Measurements from ENCODE around the gene NEBL.

NEBL gene

DNA sequence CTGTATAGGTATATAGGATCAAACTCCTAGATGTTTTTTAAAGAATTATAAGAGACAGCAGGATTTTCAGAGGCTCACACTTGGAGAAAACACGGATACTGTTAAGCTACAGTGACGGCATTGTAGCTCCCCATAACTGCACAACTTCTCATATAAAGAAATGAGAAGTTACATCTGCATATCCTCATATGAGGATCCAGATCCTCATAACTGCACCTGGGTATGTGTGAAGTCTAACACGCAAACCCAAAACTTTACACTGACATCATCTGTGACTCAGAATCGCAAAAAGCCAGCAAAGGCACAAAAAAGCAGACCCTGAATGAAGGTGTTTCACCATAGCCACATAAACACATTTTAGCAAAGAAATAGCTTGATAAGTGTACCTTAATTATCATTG is 34.1 kb downstream of the NEBL start:
- no peak for DNase-seq (ENCODE audit: low read depth)

DNA sequence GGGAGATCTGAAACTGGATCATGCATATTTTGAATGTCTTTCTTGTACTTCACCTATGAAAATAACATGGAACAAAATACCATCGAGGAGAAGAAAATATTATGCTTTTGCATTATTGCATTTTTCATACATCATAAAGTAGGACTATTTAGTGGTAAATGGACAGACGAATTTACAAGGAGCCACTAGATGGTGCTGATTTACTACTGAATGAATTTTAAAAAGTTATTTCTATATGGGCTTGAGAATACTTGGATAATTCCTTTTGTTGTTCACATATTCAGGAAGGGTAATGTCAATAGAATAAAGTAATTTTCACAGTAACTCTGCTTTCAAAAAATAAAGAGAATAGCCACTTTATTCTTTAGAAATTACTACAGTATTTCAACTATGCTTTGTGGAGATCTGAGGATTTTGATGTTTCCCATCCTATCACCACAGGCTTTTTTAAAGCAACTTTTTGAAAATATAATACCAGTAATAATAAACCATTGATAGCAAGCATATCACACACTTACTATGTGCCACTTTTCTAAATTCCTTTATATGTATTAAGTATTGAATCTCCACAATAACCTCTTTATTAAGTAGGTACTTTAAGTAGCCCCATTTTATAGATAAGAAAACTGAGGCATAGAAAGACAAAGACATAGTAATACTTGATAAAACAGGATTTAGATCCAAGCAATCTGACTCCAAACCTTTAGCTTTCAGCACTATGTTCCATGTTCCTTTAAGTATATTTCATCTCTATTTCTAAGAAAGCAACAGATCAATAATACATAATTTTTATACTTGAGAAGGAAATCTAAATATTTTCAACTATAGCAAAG is 38.6 kb downstream of the NEBL start:
- peak; percentile 18 for DNase-seq (ENCODE audit: low read depth)

DNA sequence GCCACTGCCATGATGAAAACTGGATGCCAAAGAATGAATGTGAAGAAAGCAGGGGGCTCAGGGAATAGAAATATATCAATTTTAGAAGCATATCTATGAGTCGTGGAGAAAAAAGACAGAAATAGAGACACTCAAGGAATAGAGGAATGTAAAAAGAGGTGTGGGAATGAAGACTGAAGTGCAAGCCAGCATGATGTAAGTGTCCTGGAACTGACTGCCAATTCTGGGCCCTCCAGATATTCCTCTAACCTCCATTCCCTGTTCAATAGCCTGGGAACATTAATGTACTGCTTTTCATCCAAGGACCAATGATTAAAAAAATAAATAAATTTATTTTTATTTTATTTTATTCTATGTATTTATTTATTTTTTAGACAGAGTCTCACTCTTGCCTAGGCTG is 40.6 kb downstream of the NEBL start:
- DNase-seq (ENCODE audit: low read depth), result no peak

DNA sequence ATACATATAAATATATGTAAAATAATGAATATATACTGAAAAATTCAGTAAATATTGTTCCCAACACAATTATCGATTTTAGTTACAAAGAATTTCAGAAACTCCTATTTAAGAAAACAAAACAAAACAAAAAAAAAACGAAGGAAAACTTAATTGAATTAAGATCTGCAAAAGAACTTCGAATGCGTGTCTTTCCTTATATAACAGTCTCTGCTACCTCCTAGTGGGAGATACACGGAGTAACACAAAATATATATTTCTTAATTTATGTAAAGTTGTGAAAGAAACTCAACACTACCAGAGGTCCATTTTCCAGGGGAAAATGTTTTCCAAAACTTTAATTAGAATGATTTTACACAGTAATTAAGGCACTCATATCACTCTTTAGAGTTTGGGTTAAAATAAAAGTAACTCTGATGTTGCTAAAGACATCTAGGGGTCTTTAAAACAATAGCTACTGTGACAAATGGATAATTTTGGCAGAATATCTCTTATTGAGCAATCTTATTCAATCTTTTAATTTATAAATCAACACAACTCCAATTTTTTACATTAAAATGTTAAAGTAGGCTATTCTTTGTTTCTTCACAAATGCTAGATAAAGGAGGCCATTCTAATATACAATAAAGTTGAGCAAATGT is 41.6 kb downstream of the NEBL start:
- DNase-seq (ENCODE audit: low read depth), result peak; percentile 33

DNA sequence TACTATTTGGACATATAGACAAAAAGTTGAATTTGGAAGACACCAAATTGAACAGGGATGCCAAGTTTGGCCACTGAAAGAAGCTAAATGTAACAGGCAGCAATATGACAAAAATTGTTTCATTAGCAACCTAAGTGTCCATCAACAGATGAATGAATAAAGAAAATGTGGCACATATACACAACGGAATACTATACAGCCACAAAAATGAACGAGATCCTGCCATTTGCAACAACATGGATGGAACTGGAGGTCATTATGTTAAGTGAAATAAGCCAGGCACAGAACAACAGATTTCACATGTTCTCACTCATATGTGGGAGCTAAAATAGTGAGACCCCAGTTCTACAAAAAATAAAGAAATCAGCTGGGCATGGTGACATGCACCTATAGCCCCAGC is 43.8 kb downstream of the NEBL start:
- DNase-seq (ENCODE audit: low read depth), result no peak

DNA sequence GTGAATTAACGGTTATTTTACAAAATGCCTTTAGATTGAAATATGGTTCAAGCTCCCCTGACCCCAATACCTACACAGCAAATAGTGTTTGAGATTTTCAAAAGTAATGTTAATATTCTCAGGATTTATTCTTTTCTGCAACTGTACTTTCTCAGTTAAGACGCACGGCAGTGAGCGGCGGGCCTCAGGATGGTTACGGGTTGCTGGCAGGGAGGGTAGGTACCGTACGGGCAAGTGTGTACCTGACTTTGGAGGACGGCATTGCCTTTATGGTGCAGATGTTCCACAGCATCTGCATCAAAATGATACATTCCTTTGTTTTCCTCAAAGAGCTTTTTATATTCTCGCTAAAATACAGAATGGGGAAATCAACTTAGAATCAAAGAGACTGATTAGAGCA is 44.8 kb downstream of the NEBL start:
- DNase-seq (ENCODE audit: low read depth), result no peak

DNA sequence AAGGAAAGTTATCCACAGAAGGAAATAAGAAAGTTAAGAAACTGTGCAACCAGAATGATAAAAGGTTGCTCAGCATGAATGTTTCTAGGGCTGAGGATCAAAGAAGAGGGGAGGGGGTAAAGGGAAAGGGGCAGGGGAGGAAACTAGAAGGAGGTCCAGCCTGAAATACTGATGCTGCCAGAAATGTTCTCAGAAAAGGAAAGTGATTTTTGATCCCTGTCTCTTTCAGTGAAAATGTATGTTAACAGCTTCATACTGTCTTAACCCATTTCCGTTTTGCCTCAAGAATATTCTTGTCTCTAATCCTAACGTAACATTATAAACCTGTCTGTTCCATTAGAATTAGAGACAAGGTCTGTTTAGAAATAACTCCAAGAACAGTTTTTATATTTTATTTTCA is 49.6 kb downstream of the NEBL start:
- DNase-seq (ENCODE audit: low read depth), result no peak

DNA sequence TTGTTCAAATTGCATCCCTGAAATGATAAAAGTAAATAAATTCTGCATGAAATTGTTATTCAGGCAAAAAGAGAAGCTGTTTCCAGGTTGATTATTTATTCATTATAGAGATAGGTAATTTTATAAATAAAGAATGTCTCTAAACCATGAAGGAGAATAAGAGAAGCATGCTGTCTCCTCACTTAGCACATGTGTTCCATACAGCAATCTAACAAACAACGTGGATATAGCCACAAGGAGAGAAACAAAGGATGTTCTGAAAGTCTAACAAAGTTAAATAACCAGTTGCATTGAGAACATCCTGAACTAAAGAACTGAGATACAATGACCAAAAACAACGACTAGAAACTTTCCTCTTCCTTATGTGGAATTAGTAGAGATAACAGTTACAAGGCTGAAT is 50.8 kb downstream of the NEBL start:
- no peak for DNase-seq (ENCODE audit: low read depth)

DNA sequence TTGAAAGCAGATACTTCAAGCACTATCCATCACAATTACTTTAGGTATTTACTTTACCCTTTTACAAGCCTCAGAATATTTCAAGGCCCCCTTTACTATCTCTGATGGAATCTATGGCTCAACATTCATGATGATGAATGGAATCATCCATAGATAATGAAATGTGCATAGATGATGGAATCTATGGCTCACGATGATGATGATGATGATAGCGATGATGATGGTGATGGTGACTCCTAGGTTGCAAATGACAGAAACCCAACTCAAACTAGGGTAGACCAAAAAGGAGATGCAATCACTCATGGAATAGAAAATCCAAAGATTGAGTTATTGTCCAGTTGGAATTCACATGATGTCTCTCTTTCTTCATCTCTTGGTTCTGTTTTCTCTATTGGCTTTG is 55.7 kb downstream of the NEBL start:
- no peak for DNase-seq (ENCODE audit: low read depth)

DNA sequence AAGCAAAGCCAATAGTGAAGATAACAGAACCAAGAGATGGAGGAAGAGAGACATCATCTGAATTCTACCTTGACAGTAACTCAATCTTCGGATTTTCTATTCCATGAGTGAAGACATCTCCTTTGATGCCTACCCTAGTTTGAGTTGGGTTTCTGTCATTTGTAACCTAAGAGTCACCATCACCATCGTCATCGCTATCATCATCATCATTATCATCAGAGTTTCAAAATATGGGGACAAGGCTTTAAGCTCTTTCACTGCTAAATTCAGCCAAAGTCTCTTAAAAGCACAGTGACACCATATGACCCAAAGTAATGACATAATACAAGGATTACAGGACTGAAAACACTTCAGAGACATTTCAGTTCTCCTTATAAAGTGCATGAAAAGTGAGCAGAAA is 57.2 kb downstream of the NEBL start:
- no peak for DNase-seq (ENCODE audit: low read depth)

DNA sequence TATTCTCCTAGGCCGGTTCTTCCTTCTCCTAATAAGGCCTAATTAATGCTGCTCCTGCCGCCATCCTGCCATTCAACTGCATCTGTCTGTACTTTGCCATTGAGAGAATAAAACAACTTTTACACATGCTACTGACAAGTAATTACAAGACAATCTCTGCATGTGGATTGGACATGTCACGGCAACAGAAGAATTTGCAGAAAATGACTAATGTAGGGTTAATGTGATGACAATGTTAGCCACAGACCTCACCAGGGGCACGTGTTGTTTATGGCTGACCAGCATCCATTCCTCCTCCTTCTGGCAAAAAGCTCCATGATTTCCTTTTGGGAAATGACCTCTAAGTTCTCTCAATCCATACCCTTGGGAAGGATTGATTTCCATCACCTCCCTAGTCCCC is 58.0 kb downstream of the NEBL start:
- no peak for DNase-seq (ENCODE audit: low read depth)

DNA sequence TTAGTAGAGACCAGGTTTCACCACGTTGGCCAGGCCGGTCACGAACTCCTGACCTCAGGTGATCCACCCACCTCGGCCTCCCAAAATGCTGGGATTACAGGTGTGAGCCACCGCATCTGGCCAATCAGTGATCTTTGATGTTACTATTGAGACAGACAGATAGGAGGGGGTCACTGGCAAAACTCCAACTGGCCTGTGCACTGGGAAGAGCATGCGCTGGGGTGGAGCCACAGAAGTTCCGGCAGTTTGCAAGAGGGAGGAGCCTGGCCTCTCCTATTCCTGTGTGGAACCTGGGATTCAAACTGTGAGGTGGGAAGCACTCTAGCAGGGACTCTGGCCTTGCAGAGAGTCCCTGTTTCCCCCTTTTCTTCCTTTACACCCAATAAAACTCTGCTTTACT is 60.7 kb downstream of the NEBL start:
- no peak for DNase-seq (ENCODE audit: low read depth)

DNA sequence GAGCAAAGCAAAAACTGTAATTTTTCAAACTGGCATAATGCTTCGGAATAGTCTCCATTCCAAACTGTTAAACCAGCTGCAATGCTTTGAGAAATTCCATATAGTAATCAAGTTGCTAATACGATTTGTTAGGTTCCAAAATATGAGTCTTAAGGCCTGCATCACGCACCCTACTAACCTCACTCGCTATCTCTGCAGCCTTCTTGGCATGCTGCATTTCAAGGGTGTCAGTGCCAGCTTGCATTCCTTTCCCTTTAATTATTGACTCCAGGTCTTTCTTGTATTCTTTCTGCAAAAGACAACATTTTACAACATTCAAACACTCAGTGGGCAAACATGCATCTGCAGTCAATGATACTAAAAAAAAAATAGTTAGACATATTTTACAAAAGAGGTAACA is 61.8 kb downstream of the NEBL start:
- DNase-seq (ENCODE audit: low read depth), result no peak

DNA sequence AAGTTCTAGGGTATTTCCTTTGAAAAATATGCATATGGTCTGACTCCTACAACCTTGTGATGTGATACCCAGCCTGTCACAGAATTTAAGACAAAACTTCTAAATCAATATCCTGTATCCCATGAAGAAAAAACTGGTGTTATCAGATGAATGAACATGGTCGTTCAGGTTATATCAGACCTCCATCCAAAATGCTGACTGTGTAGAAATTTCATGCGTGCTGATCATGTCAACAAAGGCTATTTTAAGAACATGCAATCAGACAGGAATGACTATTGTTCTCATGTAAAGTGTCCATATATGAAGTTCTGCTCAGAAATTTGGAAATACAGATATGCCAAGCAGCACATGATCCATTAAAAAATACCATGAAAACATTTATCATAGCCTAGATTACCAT is 62.3 kb downstream of the NEBL start:
- no peak for DNase-seq (ENCODE audit: low read depth)

DNA sequence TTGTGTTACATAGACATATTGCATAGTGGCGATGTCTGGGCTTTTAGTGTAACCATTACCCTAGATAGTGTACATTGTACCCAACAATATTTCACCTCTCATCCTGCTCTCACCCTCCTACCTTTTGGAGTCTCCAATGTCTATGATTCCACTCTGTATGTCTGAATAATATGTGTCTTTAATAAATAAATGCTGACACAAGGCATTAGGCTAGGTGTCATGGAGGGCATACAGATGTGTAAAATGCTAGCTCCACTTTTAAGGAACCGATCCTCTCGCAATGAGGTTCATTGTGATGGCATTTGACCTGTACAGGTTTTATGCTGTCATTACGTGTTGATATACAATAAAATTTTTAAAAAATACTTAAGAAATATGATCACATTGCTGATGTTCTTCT is 74.3 kb downstream of the NEBL start:
- DNase-seq (ENCODE audit: low read depth), result no peak

DNA sequence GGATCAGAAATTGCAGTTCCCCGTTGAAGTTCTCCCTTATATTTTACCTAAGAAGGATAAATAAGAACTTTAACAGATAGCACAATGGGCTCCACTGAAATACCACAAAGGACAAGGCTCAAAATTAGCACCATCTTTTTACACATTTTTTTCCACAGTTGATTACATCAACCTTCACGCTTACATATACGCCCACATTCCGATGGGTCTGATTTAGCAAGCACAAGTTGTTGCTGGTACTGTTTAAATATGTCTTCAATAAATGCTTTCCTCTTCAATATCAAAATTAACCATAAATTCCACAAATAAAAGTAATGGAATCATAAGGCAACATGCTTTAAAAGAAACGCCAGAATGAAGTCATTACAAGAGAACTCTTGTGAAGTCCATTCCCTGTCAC is 79.5 kb downstream of the NEBL start:
- no peak for DNase-seq (ENCODE audit: low read depth)

DNA sequence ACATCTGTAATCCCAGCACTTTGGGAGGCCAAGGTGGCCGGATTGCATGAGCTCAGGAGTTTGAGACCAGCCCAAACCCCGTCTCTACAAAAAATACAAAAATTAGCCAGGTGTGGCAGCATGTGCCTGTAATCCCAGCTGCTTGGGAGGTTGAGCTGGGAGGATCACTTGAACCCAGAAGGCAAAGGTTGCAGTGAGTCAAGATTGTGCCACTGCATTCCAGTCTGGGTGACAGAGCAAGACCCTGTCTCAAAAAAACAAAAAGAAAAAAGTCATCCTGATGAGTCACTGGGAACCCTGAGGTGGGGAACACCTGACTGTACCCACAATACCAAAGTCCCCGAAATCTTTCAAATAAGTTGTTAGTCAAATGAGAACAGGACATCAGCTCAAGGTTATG is 80.0 kb downstream of the NEBL start:
- no peak for DNase-seq (ENCODE audit: low read depth)

DNA sequence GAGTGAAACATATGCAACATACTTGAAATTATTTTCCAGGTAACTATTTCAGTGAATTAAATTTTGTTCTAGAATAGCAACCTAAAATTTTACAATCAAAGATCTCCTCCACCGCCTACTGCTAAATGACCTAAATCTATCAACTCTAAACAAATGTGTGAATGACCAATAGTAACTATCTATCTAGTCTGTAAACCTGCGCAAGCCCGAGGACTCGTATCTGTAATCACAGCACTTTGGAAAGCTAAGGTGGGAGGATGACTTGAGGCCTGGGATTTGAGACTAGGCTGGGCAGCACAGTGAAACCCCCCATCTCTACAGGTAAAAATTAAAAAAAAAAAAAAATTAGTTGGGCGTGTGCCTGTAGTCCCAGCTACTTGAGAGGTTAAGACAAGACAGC is 83.0 kb downstream of the NEBL start:
- DNase-seq (ENCODE audit: low read depth), result no peak

DNA sequence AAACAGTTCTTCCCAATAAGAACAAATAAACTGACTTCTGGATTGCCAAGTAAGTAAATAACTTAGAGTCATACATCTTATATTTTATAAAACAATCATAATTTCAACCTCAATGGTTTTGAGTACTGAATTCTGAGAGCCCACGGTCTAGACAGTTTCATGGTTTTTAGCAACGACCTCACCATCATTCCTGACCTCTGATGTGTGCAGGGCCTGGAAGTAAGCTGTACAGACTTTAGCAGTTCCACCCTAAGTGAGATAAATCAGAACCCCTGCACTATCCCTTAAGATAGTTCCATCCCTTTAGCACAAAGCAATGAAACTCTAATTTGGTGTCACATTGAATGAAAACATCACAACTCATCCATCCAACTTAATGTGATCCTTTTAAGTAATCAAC is 86.0 kb downstream of the NEBL start:
- no peak for DNase-seq (ENCODE audit: low read depth)

DNA sequence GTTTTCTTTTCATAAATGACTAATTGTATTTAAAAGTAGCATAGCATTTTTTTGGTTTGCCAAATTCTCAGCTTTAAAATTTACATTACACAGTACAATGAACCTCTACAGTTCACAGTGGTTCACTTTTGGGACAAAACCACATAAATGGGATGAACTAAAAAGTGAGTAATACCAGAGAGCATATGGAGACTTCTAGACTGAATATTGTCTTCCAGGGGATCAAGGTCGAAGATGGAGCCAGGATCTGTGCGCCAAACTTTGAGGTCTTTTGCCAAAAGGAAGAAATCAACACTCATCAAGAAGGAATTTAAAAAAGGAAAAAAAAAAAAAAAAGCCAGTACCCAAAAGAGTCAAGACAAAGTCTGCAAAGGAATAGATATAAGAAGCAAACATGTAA is 87.5 kb downstream of the NEBL start:
- no peak for DNase-seq (ENCODE audit: low read depth)

DNA sequence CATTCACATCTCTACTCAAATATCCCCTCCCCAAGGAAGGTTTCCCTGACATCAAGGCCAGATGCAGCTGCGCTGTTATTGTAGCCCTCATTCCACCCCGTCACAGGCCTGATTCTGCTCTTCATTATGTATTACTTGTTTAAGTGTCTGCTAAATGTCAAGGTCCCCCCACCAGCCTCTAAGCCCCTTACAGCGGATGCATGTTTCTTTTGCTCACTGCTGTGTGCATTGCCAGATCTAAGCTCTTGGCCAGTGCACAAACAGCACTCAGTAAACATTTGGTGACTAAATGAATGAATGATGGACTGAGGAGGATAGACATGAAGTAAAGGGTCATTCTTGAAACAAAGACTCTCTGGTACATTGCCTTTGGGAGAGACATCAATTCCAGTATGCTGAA is 90.6 kb downstream of the NEBL start:
- DNase-seq (ENCODE audit: low read depth), result no peak

DNA sequence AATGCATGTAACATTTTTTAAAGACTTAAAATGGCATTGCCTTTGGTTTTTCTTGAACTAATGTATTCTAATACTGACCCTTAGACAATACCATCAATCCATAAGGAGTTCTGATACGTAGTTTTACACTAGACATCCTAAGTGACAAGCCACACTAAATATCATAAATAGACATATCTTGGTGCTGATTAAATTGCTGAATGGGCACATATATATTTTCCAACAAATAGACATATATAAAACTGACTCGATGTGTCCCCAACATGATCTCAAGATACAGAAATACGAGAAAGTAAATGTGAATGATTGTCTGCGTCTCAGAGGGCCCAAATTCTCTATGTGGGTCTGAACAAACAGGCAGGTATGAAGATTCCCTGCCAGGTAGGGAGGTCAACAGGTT is 99.8 kb downstream of the NEBL start:
- DNase-seq (ENCODE audit: low read depth), result no peak

DNA sequence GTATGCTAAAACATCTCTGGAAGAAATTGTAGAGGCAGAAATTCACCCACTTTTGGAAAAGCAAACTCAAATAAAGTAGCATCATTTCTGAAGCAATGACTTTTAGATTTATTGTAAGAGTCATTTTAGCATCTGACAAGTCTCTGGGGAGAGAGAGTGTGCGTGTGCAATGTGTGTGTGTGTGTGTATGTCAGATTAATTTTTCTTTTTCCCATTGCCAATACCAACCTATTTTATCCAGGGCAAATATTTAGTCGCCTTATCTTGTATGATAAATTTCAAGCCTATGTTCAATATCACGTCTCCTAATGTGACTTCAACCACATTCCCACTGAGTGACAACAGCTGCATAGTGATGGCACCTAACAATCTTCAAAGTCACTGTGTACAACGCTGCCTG is 101.7 kb downstream of the NEBL start:
- DNase-seq (ENCODE audit: low read depth), result no peak

DNA sequence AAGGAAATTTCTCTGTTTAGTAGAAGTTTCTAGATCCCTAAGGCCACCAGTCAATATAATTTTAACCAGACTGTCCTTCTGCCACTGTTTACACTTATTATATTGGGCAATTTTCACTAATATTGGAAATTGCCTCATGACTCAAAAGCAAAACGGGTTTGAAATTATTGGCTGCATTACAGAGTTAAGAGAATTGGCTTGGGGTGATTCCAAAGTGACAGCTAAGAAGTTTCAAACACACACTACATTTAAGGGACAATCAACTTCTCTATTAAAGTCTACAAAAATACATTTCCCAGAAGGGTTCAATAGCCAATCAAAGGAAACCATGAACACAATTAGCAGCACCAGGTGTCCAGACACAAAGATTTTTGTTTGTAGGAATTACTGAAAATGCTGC is 111.9 kb downstream of the NEBL start:
- DNase-seq (ENCODE audit: low read depth), result no peak
